ENCODE measurements around the gene SCYGR4. TPM values are rescaled to one million over a fixed set of nuclear protein-coding genes. Genes with fewer than 3 reads are reported as not detected.
"Not testable (repeated sequence)": the region's sequence is repeated elsewhere in the genome, so short reads cannot be mapped to it uniquely, and the experiment has no call there.

The SCYGR4 gene
- total RNA-seq, 4 donors from 2014 or later, result not detected

GRCh38 chr2:227595797-227596196 lies 21.5 kb upstream of the SCYGR4 start:
- intact Hi-C loops (cut with DNase I; ENCODE audit: low total_unique reads), result no loop called here
- DNase-seq, result no peak
- no peak for TF ChIP-seq CTCF (IDR thresholded peaks at IDR 0.05)
- no peak for TF ChIP-seq POLR2A (IDR thresholded peaks at IDR 0.05)
- Histone ChIP-seq H3K27me3 (no peaks in the 10 kb centered on the region), H3K4me1 (no peaks in the 10 kb centered on the region), H3K4me3 (no peak overlapping the region), H3K27ac (no peak overlapping the region), H3K9me3 (no peaks in the 10 kb centered on the region), H3K36me3 (no peaks in the 10 kb centered on the region)

- no peaks in the 10 kb centered on the region for H3K4me1 ChIP-seq
- no peak for TF ChIP-seq CTCF (IDR thresholded peaks at IDR 0.05)
- no peak for TF ChIP-seq POLR2A (IDR thresholded peaks at IDR 0.05)
- no peaks in the 10 kb centered on the region for H3K36me3 ChIP-seq
- no peak overlapping the region for H3K27ac ChIP-seq
- intact Hi-C loops (cut with DNase I; ENCODE audit: low total_unique reads), result no loop called here
- no peaks in the 10 kb centered on the region for H3K27me3 ChIP-seq
- H3K4me3 ChIP-seq, result no peak overlapping the region
- no peak for DNase-seq
- H3K9me3 ChIP-seq, result no peaks in the 10 kb centered on the region
Measured at GRCh38 chr2:227597036-227597435, 20.3 kb upstream of the SCYGR4 start.

- no peaks in the 10 kb centered on the region for H3K27me3 ChIP-seq
- no peak for TF ChIP-seq POLR2A (IDR thresholded peaks at IDR 0.05)
- no peak for TF ChIP-seq CTCF (IDR thresholded peaks at IDR 0.05)
- no peaks in the 10 kb centered on the region for H3K4me1 ChIP-seq
- no peak for DNase-seq
- H3K36me3 ChIP-seq, result no peaks in the 10 kb centered on the region
- intact Hi-C loops (cut with DNase I; ENCODE audit: low total_unique reads), result no loop called here
- no peak overlapping the region for H3K27ac ChIP-seq
- H3K4me3 ChIP-seq, result no peak overlapping the region
- H3K9me3 ChIP-seq, result no peaks in the 10 kb centered on the region
Measured at GRCh38 chr2:227597998-227598397, 19.3 kb upstream of the SCYGR4 start.

GRCh38 chr2:227598835-227599503 lies 18.3 kb upstream of the SCYGR4 start, which contains the start of gene SCYGR2:
Gene SCYGR2 (plus strand): TSS chr2:227598893. CDS start chr2:227598893, 0 bp downstream.
- H3K4me3 ChIP-seq; DNase-seq; H3K27ac ChIP-seq; H3K27me3 ChIP-seq; H3K4me1 ChIP-seq; H3K36me3 ChIP-seq; H3K9me3 ChIP-seq; intact Hi-C loops (cut with DNase I; ENCODE audit: low total_unique reads): not testable (repeated sequence)

GRCh38 chr2:227602358-227602757 lies 14.9 kb upstream of the SCYGR4 start:
- no peaks in the 10 kb centered on the region for H3K9me3 ChIP-seq
- H3K36me3 ChIP-seq, result no peaks in the 10 kb centered on the region
- TF ChIP-seq CTCF (IDR thresholded peaks at IDR 0.05) (no peak), POLR2A (IDR thresholded peaks at IDR 0.05) (no peak)
- no peak overlapping the region for H3K27ac ChIP-seq
- DNase-seq, result no peak
- no peak overlapping the region for H3K4me3 ChIP-seq
- no peaks in the 10 kb centered on the region for H3K4me1 ChIP-seq
- intact Hi-C loops (cut with DNase I; ENCODE audit: low total_unique reads), result no loop called here
- H3K27me3 ChIP-seq, result no peaks in the 10 kb centered on the region

- TF ChIP-seq POLR2A (IDR thresholded peaks at IDR 0.05) (no peak), CTCF (IDR thresholded peaks at IDR 0.05) (no peak)
- DNase-seq, result no peak
- intact Hi-C loops (cut with DNase I; ENCODE audit: low total_unique reads), result no loop called here
Measured at GRCh38 chr2:227606476-227606875, 10.8 kb upstream of the SCYGR4 start.

More at GRCh38 chr2:227606476-227606875, 10.8 kb upstream of the SCYGR4 start:
- Histone ChIP-seq H3K27ac (no peak overlapping the region), H3K36me3 (no peaks in the 10 kb centered on the region), H3K9me3 (no peaks in the 10 kb centered on the region), H3K4me1 (no peaks in the 10 kb centered on the region), H3K4me3 (no peak overlapping the region), H3K27me3 (no peaks in the 10 kb centered on the region)
